Hematopoietic multipotent progenitor cell treated with erythropoietin and hydrocortisone succinate and interleukin-3 and kit ligand, for 8 days (in vitro differentiated cells): Measurements from ENCODE around the gene MCUB.
A peak's percentile ranks its signal among the peaks of the same experiment; 100 is the strongest.
"Not testable (repeated sequence)": the region's sequence is repeated elsewhere in the genome, so short reads cannot be mapped to it uniquely, and the experiment has no call there.

ENCODE experiments used
- DNase-seq: peaks from one replicate; pipeline ENCODE4 v3.0.0-alpha.2; 2015

The MCUB gene

GRCh38 chr4:109631532-109632108, 71.6 kb downstream of the MCUB start:
- DNase-seq: no peak

GRCh38 chr4:109640644-109641043, 80.6 kb downstream of the MCUB start:
- DNase-seq: no peak

GRCh38 chr4:109645874-109646710, 86.0 kb downstream of the MCUB start:
- DNase-seq: no peak

GRCh38 chr4:109648266-109648996, 88.4 kb downstream of the MCUB start:
- no peak for DNase-seq

DNA sequence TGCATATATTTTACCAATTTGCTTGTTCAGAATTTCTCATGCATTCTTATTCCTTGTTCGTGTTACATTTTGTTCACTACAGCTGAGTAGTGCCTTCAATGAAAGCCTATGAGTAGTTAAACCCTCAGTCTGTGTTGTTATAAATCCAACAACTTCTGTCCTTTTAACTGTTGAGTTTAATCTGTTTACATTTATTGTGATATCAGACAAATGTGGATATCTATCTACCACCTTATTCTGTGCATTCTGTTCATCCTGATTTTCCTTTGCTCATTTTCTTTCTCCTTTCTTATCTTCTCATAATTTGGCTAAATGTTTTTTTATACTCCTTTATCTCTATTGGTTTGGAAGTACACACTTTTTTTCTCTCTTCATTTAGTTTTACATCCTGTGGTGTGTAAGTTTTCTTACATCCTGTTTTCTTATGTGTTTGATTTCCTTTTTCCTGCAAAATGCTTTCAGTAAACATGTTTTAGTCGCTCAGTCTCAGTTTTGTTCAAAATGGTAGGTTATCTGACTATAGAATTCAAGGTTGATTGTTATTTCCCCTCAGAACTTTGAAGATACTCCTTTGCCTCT, 89.0 kb downstream of the MCUB start:
- no peak for DNase-seq

DNA sequence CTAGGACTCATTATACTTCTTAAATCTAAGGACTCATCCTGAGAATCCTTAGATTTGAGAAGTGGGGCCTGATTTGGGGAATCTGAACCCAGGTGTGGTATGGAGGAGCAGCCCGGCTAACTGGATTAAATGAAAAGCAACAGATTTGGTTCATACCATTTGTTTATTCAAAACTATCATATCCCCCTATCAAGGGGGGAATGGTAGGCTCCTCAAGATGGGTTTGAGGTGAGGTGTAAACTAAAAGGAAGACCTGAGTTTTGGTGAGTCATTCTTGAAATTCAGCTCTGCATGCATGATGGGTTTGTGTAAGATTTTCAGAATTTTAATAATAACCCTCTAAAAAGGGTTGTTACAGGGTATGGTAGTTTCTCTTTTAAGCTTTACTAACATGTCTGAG, 89.8 kb downstream of the MCUB start:
- no peak for DNase-seq

- no peak for DNase-seq
These were observed 95.3 kb downstream of the MCUB start for GRCh38 chr4:109655396-109655795.

GRCh38 chr4:109657854-109658418, 97.9 kb downstream of the MCUB start:
- no peak for DNase-seq

- no peak for DNase-seq
These were observed 98.9 kb downstream of the MCUB start for GRCh38 chr4:109658871-109659410.

- no peak for DNase-seq
These were observed 102.1 kb downstream of the MCUB start for GRCh38 chr4:109662116-109662515.

DNA sequence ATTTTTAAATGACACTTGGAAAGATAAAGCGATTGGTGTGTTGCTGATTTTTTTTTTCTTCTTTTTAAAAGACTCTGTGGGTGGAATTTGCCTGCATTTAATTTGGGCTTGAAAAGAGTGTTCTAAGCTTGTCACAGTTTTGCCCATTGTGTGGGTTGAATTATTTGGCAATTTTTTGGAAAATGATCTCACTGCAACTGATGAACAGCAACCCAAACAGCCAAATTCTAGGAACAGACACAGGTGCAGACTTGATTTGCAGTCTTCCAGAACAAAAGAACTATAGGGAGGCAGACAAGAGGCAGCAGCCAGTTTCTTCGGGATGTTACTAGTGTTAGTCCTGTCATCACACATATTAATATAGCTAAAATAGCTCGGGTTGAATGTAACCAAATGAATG, 102.7 kb downstream of the MCUB start:
- DNase-seq: no peak

- no peak for DNase-seq
These were observed 105.9 kb downstream of the MCUB start for GRCh38 chr4:109665783-109666485.

DNA sequence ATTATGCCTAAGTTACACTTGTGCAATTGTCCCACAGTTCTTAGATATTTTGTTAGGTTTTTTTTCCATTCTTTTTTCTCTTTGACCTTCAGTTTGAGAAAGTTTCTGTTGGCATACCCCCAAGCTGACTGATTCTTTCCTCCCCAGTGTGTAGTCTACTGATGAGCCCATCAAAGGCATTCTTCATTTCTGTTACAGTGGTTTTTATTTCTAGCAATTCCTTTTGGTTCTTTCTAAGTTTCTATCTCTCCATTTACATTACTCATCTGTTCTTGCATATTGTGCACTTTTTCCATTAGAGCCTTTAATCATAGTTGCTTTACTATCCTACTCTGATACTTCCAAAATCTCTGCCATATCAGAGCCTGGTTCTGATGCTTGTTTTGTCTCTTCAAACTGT, 111.3 kb downstream of the MCUB start:
- DNase-seq: no peak

- peak; percentile 84 for DNase-seq
These were observed 112.3 kb downstream of the MCUB start for GRCh38 chr4:109672169-109672930.

DNA sequence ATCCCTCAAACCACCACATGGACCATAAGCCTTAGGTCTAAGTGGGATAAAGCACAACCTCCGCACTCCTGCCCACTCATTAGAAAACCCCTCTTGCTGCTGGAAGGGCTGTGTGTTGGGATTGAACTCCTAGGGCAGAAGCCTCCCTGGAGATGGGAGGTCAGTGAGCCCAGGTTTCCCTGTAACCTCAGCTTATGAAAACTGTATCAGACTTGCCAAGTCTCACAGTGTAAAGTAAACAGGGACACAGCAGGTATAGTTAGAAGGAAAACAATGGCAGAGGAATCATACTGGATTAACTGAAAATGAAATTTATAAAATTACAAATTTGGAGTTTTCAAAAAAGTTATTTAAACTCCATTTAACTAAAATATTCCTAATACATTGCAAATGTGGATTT, 113.3 kb downstream of the MCUB start:
- no peak for DNase-seq

DNA sequence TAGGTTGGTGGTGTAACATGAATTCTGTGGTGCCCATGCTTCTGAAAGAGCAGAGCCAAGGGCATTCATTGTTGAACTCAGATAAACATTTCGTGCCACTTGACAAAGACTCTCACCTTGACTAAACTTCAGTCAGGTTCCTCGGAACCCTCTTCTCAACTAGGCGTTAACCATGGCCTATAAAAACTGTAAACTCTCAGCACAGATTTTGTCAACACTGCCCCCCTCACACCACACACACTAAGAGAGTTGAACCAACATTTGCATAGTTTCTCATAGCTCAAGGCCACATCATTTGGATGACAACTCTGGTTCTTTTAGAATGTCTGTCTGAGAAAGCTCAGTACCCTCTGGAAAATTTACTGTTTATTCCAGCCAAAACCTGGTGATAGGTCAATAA, 115.1 kb downstream of the MCUB start:
- no peak for DNase-seq

- no peak for DNase-seq
These were observed 115.8 kb downstream of the MCUB start for GRCh38 chr4:109675843-109676242.

GRCh38 chr4:109676886-109677285, 116.8 kb downstream of the MCUB start:
- DNase-seq: no peak

DNA sequence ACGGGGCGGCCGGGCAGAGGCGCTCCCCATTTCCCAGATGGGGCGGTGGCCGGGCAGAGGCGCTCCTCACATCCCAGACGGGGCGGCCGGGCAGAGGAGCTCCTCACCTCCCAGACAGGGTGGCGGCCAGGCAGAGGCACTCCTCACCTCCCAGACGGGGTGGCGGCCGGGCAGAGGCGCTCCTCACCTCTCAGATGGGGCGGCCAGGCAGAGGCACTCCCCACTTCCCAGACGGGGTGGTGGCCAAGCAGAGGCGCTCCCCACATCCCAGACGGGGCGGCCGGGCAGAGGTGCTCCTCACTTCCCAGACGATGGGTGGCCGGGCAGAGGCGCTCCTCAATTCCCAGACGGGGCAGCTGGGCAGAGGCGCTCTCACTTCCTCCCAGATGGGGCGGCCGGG, 118.4 kb downstream of the MCUB start:
- not testable (repeated sequence) for DNase-seq

DNA sequence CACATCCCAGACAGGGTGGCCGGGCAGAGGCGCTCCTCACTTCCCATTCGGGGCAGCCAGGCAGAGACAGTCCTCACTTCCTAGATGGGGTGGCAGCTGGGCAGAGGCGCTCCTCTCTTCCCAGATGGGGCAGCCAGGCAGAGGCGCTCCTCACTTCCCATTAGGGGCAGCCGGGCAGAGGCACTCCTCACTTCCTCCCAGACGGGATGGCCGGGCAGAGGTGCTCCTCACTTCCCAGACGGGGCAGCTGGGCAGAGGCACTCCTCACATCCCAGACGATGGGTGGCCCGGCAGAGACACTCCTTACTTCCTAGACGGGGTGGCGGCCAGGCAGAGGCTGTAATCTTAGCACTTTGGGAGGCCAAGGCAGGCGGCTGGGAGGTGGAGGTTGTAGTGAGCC, 118.9 kb downstream of the MCUB start:
- not testable (repeated sequence) for DNase-seq

- no peak for DNase-seq
These were observed 122.8 kb downstream of the MCUB start for GRCh38 chr4:109682875-109683274.
